HG03039 (cell line): Measurements from ENCODE around the gene UBE2R2.
"Not testable (repeated sequence)": the region's sequence is repeated elsewhere in the genome, so short reads cannot be mapped to it uniquely, and the experiment has no call there.

Experiments
- ATAC-seq: cut with Tn5 transposase; IDR thresholded peaks from one replicate; pipeline ENCODE4 v1.9.1; 2021; ENCODE audit warnings: mild to moderate bottlenecking, moderate library complexity; ENCODE audit not compliant: unreplicated experiment

Gene UBE2R2, protein sequence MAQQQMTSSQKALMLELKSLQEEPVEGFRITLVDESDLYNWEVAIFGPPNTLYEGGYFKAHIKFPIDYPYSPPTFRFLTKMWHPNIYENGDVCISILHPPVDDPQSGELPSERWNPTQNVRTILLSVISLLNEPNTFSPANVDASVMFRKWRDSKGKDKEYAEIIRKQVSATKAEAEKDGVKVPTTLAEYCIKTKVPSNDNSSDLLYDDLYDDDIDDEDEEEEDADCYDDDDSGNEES

DNA sequence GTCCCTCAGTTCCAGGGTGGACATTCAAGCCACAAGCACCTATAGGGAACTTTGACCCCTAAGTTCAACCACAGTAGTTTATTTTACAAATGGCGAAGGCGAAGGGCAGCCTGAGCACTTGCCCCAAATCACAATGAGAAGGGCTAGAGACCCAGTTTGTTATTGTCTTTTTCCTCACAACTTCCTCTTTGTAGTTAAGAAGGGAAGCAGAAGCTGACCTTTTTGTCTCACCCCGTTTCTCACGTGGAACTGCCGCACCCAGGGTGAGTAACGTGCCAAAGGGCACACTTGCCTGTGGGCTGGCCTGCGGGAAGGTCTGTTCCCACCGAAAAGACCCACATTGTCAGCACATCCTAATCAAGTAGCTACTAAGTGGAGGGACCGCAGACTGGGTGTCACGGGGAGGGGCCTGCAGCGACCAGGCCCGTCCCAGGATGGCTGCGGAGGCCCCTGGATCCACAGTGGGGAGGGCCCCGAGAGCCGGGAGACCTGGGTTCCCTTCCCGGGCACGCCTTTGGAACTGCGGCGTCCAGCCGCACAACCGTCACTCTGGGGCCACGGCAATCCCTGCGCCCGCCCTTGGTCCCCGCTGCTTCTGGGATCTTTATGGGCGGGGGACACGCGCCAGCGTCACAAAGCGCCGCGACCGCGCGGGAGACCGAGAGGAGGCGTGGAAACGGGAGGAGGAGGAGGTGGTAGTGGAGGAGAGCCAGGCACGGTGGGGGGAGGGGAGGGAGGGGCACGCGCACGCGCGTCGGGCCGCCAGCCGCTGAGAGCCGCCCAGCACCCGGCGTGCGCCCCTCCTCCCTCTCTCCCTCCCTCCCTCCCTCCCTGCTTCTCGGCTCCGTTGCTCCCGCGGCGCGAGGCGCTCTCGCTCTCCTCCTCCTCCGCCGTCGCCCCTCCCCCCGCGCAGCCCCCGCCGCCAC is at the start of gene UBE2R2:
TSS of gene UBE2R2 (plus strand) at position 834 of the 926 bp plus-strand sequence. CDS start 598 bp downstream, outside the sequence.
- peak; percentile 63 for ATAC-seq

GRCh38 chr9:33770156-33770880 is 46.6 kb upstream of the UBE2R2 start:
- not testable (repeated sequence) for ATAC-seq

- not testable (repeated sequence) for ATAC-seq
Measured at GRCh38 chr9:33773135-33773534, 43.8 kb upstream of the UBE2R2 start.

DNA sequence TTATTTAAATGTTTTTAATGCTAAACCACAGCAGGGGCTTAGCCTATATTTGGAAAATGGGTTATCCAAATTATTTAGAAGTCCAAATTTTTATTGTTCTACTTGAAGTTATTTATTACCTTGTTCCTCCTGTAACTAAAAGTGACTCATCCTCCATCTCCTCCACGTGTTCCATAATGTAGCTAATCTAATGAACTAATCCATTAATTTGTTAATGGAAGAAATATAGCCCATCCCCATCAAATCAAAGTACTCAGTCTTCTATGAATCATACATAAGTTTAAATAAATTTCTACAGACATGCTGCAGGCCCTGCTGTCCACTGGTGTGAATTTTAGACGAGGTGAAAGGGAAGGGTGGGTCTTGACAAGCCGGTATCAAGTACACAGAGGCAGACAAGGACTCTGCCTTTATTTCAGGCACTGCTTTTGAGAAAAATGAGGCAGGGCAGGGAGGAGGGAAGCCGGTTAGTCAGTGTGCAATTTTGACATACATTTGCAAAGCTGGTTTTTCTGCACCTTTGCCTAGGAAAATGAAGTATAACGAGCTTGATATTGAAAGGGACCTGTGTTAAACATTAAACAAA is 42.8 kb upstream of the UBE2R2 start:
- not testable (repeated sequence) for ATAC-seq

DNA sequence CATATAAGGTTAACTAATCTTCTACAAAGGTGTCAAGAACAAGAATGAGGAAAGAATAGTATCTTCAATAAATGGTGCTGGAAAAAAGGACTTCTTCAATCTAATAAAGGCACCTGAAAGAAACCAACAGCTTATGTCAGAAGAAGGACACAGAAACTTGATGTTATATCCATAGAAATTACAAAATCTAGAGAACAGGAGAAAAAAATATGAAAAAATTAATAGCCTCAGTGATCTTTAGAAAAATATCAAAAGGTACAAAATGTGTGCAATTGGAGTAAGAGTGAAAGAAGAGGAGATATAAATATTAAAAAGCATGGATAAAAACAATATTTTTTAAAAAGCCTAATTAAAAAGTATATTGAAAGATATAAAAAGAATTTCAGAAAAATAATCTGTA is 40.4 kb upstream of the UBE2R2 start:
- no peak for ATAC-seq

DNA sequence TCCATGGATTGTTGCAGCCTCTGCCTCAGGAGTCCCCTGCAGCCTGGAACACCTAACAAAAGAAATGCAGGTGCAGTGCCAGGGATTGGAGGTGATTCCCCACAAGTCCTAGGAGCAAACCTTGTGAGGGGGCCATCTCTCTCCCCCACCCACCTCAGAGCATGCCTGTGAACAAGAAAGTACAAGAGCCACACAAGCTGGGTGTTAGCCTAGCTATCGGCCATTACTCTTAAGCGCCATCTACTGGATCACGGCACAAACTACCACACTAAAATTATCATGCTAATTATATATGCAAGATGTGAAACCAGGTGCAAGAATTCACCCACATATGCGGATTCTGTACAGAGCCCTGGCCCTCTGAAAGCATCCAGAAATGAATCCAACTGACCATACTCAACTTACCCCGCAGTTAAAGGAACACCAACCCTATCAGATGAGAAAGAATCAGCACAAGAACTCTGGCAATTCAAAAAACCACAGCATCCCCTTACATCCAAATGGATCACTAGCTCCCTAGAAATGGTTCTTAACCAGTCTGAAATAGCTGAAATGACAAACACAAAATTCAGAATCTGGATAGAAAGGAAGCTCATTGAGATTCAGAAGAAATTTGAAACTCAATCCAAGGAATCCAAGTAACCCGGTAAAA is 38.1 kb upstream of the UBE2R2 start:
- ATAC-seq: peak; percentile 76

DNA sequence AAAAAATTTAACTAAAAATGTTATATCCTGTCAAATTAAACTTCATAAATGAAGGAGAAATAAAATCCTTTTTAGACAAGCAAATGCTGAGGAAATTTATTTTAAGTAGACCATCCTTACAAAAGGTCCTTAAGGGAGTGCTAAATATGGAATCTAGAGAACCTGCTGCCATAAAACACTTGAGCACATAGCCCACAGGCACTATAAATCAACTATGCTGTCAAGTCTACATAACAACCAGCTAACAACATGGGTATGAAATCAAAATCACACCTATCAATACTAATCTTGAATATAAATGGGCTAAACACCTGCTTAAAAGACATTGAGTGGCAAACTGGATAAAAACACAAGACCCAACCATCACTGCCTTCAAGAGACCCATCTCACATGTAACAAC is 36.7 kb upstream of the UBE2R2 start:
- ATAC-seq: no peak

DNA sequence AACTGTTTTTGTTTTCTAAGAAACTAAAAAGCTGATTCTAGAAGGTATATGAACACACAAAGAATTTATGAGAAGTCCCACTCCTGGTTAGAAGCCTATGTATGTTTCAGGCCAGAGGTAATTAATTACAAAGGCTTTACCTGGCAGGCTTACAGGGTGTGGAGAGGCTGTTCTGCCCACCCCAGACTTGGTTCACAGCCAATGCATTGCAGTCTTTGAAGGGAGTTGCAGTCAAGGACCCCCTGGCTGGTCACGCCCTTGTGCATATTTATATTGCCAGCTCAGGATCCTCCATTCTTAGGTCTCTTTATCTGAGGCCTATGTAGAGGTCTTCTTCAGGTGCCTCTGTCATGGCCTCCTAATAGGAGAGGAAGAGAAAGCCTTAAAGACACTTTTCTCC is 35.2 kb upstream of the UBE2R2 start:
- no peak for ATAC-seq

DNA sequence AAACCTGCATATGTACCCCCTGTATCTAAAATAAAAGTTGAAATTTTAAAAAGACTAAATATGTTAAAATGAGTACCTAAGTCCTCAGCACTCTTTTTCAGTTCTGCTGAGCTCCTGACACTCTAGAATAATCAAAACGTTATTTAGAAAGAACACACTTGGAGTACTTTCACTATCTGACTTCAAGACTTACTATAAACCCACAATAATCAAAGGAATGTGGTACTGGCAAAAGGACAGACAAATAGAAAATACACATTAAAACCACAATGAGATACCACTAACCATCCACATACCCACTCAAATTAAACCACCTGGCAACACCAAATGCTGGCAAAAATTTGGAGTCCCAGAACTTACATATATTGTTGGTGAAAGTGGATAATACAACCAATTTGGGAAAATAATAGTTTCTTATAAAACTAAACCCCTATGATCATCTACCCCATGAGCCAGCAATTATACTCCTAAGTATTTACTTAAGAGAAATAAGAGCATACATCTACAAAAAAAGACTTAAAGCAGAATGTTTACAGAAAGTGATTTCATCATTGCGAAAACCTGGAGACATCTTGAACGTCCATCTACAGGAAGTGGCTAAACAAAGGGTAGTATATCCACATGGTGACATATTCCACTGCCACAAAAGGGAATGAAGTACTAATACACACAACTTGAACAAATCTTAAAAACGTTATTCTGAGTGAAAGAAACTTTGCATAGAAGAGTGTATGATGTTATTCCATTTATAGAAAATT is 34.4 kb upstream of the UBE2R2 start:
- ATAC-seq: no peak

- no peak for ATAC-seq
Measured at GRCh38 chr9:33785914-33786313, 31.0 kb upstream of the UBE2R2 start.

DNA sequence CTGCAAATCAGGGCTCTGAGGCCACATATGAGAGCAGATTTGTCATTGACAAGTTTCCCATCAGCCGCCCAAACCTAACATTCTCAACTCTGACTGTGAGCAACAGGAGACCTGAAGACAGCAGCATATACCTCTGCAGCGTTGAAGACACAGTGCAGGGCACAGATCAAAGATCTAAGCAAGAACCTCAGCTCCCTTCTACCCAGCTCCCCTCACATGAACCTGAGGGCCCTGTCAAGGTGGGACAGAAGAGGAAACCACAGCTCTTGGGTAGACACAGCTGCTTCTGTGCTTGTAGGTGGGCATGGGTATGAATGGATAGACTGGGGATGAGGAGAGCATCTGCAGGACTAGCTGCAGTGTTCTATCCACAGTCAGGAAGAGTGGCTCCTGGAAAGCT is 30.3 kb upstream of the UBE2R2 start:
- no peak for ATAC-seq

DNA sequence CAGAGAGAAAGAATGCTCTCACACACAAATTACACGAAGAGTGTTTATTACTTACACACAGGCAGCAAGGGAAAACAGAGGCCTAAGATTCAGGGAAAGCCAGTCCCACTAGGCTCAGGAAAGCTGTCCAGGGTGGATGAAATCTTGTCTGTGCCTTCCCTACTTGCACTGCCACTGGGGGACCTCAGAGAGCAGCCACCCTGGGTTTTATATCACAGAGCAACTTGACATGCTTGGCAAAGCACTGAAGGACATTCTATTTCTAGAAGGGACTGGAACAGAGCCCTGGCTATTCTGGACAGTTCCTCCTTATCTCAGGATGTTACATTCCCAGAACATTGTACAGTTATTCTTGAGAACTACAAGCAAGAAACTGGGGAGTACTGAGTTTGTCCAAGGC is 29.1 kb upstream of the UBE2R2 start:
- ATAC-seq: no peak

DNA sequence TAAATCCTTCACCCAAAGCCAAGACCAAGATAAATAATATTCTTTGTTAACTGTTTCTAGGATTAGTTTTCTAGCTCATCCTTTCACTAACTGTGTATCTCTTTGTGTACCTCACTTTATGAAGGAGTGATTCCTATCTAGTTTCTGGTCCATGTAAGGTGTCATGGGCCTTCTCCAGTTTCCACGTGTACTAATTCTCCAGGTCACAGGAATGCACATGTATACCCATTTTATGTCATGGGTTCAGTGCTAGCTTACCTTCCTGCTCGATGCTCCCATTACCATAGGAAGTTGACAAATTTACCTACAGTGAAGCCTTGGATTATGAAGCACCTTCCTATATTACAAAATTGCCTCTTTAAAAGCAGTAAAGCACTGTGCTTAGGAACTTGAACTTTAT is 27.5 kb upstream of the UBE2R2 start:
- ATAC-seq: not testable (repeated sequence)

DNA sequence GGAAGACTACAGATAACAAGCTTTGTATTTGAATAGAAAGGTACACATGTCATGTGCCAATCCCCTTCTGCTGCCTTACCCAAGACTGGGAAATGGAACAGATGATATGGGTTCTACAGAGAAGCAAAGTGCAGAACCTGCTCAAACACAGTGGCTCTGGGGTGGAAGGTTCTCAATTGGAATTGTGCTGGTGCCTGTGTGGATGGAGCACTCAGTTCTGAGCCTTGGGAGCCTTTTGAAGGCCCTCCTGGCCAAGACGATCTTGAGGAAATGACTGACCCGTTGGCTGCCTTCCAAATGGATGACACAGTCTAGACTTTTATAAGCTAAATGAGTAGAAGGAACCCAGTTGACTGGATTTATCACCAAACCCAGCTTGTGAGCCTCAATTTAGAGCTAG is 25.8 kb upstream of the UBE2R2 start:
- no peak for ATAC-seq

GRCh38 chr9:33793496-33793895 is 23.5 kb upstream of the UBE2R2 start:
- ATAC-seq: not testable (repeated sequence)

GRCh38 chr9:33794560-33794959 is 22.4 kb upstream of the UBE2R2 start:
- no peak for ATAC-seq

DNA sequence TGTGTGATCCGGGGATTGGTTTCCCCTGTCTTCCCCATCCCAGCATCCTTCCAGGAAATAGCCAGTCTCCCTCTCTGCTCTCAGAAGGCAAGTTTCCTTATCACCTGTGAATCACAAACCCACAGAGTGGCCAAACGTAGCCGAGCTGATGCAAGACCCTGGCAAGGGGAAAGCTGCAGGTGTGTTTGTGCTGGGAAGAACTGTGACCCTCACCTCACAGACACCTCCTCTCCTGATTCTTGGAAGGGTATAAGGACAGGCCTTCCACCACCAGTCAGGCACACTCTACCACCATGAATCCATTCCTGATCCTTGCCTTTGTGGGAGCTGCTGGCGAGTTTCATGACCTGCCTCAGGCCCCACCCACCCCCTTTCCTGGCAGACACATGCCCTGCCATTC is 21.7 kb upstream of the UBE2R2 start, which contains the start of gene PRSS3:
TSS of gene PRSS3 (plus strand) at position 281 of the 400 bp plus-strand sequence. CDS start at position 294, 13 bp downstream.
- no peak for ATAC-seq

DNA sequence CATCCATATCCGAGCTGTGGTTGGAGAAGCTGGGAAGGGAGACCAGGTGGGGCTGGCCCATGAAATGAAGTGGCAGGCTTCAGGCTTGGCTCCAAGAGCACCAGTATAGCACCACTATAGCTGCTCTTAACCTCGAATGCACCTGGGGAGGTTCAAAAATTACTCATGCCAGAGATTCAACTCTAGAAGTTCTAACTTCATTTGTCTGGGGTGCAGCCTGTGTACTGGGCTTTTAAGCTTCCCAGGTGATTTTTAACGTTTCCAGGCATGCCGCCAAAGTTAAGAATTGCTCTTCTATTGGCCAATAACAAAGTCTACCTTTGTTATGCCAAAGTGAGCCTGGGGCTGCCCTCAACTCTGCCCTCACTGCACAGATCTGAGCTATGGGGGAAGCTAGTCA is 21.1 kb upstream of the UBE2R2 start:
- ATAC-seq: no peak

- not testable (repeated sequence) for ATAC-seq
Measured at GRCh38 chr9:33796679-33797078, 20.3 kb upstream of the UBE2R2 start.

DNA sequence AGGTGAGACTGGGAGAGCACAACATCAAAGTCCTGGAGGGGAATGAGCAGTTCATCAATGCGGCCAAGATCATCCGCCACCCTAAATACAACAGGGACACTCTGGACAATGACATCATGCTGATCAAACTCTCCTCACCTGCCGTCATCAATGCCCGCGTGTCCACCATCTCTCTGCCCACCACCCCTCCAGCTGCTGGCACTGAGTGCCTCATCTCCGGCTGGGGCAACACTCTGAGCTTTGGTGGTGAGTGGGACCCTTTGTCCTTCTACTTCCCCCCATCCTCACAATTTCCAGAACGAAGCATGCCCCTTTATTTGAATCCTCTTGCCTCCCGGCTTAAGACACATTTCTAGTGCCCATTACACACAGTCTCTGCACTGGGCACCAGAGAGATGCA is 19.1 kb upstream of the UBE2R2 start:
- ATAC-seq: no peak
